Gastroesophageal sphincter (tissue), 4 donors: ENCODE measurements around the gene TNFRSF8. TPM values are rescaled to one million over a fixed set of nuclear protein-coding genes. Genes with fewer than 3 reads are reported as not detected.

Source experiments
- ATAC-seq: fragments of 150-250 bp; one replicate; pipeline ENCODE4 v1.9.1; 2016; ENCODE audit warnings: mild to moderate bottlenecking, moderate library complexity
- H3K27ac ChIP-seq, 4 donors: fragments of 200-600 bp; sonication (generic) in 3 of 4; 1 replicate in 3 of 4; 2 replicates in 1 of 4; pipeline ENCODE4 v1.5.1; 2016 to 2019
- H3K27me3 ChIP-seq: fragments of 200-600 bp; sonication (generic); one replicate; pipeline ENCODE4 v1.5.1; 2019
- H3K36me3 ChIP-seq, 2 donors: fragments of 200-600 bp; sonication (generic); one replicate each; pipeline ENCODE4 v1.5.1; 2019; ENCODE audit warnings: control low read depth in 1 of 2
- H3K4me1 ChIP-seq, 3 donors: fragments of 200-600 bp; sonication (generic); 1 replicate in 2 of 3; 2 replicates in 1 of 3; pipeline ENCODE4 v1.5.1; 2016 to 2019; ENCODE audit warnings: control low read depth in 2 of 3
- H3K4me3 ChIP-seq, 2 donors: fragments of 200-600 bp; sonication (generic); one replicate each; pipeline ENCODE4 v1.5.1; 2019; ENCODE audit warnings: mild to moderate bottlenecking in 1 of 2, moderate library complexity in 1 of 2
- H3K9me3 ChIP-seq, 3 donors: fragments of 200-600 bp; sonication (generic); one replicate each; pipeline ENCODE4 v1.5.1; 2017 to 2019; ENCODE audit warnings: control low read depth in 2 of 3
- EP300 ChIP-seq: sonication (generic); formaldehyde crosslinking; IDR thresholded peaks from one replicate; pipeline ENCODE4 v1.6.1; 2017; ENCODE audit warnings: antibody characterized with exemption, mild to moderate bottlenecking
- POLR2A ChIP-seq, 2 donors: fragments of 450-650 bp; IDR thresholded peaks; one replicate each; pipeline ENCODE4 v1.6.1; 2017; ENCODE audit warnings: antibody characterized with exemption in 2 of 2, mild to moderate bottlenecking in 2 of 2, moderate library complexity in 1 of 2
- POLR2AphosphoS5 ChIP-seq: sonication (generic); formaldehyde crosslinking; IDR thresholded peaks from one replicate; pipeline ENCODE4 v1.6.1; 2017; ENCODE audit warnings: antibody characterized with exemption
- WGBS, 2 donors: methylation state at CpG; one replicate each; pipeline ENCODE4 v1.1.5; 2018; ENCODE audit warnings: low coverage in 1 of 2; 5-methylcytosine and 5-hydroxymethylcytosine counted together
- total RNA-seq, 4 donors: library from RNA; depleted of rRNA; stranded (reverse); fragments of >200 nt; gene quantifications; one replicate each; pipeline ENCODE4 v1.1.0, GENCODE V29; 2016
- TF ChIP-seq, protein P1 (sequence below), 4 experiments: fragments of 200-600 bp in 2 of 4; fragments of 450-650 bp in 2 of 4; sonication (generic) in 1 of 4; IDR thresholded peaks; one replicate each; pipeline ENCODE4 v1.5.1; 2017 to 2019; ENCODE audit warnings: antibody characterized with exemption in 4 of 4, mild to moderate bottlenecking in 2 of 4, moderate library complexity in 2 of 4

Gene TNFRSF8
- total RNA-seq, 4 donors from 2014 or later, result 0.47 to 4.2 (median 1.4) TPM

DNA sequence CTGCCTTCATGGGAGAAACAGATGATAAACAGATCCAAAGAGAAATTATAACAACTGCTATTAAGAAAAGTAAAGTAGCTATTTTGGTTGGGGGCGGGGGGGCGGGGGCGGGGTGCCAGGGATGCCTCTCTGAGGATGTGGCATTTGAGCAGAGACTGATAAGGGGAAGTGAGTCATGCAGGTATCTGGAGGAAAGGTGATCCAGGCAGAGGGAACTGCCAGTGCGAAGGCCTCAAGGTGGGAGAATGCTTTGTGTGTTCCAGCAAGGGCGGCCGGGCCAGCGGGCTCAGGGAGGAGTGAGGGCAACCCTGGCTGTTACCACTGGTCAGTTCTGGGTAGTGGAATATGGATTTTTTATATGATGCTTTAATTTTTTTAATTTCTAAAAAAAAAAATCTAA is 96.7 kb downstream of the TNFRSF8 start:
- Histone ChIP-seq H3K4me1 (peaks cover 0 to 23% (median 9%) of the 10 kb centered on the region in 3 donors), H3K27ac (no peak overlapping the region), H3K27me3 (peaks cover 15% of the 10 kb centered on the region), H3K4me3 (no peak overlapping the region), H3K9me3 (no peaks in the 10 kb centered on the region), H3K36me3 (no peaks in the 10 kb centered on the region)
- no peak for ATAC-seq
- no peak for TF ChIP-seq EP300
- TF ChIP-seq POLR2A (IDR thresholded peaks at IDR 0.05), result no peak
- TF ChIP-seq, protein P1, sequence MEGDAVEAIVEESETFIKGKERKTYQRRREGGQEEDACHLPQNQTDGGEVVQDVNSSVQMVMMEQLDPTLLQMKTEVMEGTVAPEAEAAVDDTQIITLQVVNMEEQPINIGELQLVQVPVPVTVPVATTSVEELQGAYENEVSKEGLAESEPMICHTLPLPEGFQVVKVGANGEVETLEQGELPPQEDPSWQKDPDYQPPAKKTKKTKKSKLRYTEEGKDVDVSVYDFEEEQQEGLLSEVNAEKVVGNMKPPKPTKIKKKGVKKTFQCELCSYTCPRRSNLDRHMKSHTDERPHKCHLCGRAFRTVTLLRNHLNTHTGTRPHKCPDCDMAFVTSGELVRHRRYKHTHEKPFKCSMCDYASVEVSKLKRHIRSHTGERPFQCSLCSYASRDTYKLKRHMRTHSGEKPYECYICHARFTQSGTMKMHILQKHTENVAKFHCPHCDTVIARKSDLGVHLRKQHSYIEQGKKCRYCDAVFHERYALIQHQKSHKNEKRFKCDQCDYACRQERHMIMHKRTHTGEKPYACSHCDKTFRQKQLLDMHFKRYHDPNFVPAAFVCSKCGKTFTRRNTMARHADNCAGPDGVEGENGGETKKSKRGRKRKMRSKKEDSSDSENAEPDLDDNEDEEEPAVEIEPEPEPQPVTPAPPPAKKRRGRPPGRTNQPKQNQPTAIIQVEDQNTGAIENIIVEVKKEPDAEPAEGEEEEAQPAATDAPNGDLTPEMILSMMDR (IDR thresholded peaks at IDR 0.05), result no peak
- TF ChIP-seq POLR2AphosphoS5, result no peak
- WGBS, 2 donors, result 57% methylated on average over 6 of the region's 7 CpGs; no CpG with 5 or more reads in 1 of the 2 donors

DNA sequence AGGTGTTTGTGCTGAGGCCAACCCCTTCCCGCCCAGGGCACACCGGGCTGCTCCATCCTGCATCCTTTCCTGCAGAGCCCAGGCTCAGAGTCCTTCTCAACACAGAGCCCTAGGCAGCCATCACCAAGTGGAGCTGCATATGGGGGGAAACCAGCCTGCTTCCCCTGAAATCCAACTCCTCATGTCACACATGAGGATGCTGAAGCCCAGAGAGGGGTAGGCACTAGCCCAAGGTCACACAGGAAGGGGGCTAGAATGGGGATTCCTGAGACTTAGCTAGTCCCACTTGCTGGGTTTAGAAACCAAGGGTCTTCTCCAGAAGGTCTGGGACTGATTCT is 98.2 kb downstream of the TNFRSF8 start:
- Histone ChIP-seq H3K4me3 (no peak overlapping the region), H3K27me3 (peaks cover 8% of the 10 kb centered on the region), H3K4me1 (peaks cover 0 to 24% (median 9%) of the 10 kb centered on the region in 3 donors), H3K27ac (peak overlapping the region in 3 of 4 donors; percentile 56 to 71 (median 69)), H3K9me3 (no peaks in the 10 kb centered on the region), H3K36me3 (no peaks in the 10 kb centered on the region)
- no peak for ATAC-seq
- WGBS, 2 donors, result no CpG with 5 or more reads among the region's 2 CpGs
- no peak for TF ChIP-seq EP300
- no peak for TF ChIP-seq POLR2AphosphoS5
- TF ChIP-seq POLR2A (IDR thresholded peaks at IDR 0.05), result no peak
- TF ChIP-seq, protein P1 (IDR thresholded peaks at IDR 0.05), result no peak

DNA sequence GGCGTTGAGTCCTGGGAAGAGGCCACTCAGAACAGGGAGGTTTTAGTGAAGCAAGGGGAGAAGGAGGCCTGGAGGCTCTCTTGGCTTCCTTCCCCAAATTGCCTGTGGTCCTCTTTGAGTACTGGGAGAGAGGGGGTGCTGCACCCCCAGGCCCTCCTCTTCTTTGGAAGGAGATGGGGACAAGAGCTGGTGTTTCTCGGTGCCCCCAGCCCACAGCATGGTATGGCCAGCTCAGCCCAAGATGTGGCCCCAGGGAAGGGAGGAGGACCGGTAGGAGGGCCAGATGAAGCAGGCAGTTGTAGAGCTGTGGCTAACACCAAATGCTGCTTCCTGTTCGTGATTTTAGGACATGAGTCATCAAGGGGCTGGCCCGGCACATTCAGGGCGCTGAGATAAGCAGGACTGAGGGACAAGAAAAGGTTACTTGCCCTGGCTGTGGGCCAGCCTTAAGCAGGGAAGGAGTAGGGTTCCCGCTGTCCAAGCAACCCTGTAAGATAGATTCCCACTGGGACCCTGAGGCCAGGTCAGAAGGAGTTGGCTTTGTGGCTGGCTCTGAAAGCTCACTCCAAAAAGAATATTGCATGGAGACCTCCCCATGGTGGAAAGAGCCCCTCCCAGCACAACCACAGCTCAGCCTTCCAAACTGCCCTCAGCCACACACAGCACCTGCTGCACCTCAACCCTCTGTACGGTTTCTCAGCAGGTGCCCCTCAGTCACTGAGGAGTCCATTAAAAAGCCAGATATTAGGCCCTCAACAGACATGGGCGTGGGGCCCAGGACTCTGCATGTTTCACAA is 98.8 kb downstream of the TNFRSF8 start:
- Histone ChIP-seq H3K4me1 (peaks cover 0 to 30% (median 9%) of the 10 kb centered on the region in 3 donors), H3K4me3 (no peak overlapping the region), H3K27me3 (peaks cover 10% of the 10 kb centered on the region), H3K9me3 (no peaks in the 10 kb centered on the region), H3K27ac (peak overlapping the region in 3 of 4 donors; percentile 56 to 71 (median 69)), H3K36me3 (no peaks in the 10 kb centered on the region)
- WGBS, 2 donors, result 39 to 40% methylated on average over 1 to 2 of the region's 9 CpGs
- ATAC-seq, result peak; percentile 88
- TF ChIP-seq, protein P1 (IDR thresholded peaks at IDR 0.05), result no peak
- peak; percentile 70 for TF ChIP-seq POLR2AphosphoS5
- TF ChIP-seq POLR2A (IDR thresholded peaks at IDR 0.05), result no peak
- TF ChIP-seq EP300, result no peak

DNA sequence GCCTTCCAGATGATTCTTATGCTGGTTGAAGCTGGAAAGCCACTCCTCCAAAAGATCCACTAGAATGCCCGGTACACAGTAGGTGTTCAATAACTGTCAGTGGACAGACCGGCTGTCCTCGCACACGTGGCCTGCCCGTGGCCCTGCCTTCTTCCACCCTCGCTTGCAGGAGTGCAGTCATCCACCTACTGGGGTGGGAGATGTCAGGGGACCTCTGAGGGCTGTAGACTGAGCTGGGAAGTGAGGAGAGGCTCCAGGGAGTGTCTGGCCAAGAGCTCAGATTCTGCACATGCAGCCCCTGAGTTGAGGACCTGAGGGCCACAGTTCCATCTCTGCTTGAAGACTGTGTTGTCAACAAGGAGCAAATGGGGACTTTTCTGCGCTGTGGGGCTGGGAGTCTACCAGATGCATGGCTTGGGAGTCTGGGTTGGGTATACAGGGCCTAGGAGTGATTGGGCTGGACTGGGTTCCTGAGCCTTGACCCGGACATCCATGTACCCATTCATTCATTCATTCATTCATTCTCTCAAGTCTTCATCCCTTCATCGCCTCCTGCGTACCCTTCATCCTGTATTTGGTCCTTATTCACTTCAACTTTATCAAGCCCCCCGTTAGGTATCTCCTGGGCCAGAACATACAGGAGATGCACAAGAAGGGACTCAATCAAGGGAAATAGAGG is 99.5 kb downstream of the TNFRSF8 start:
- H3K4me1 ChIP-seq, result peaks cover 0 to 38% (median 9%) of the 10 kb centered on the region in 3 donors
- H3K9me3 ChIP-seq, result no peaks in the 10 kb centered on the region
- TF ChIP-seq, protein P1 (IDR thresholded peaks at IDR 0.05), result no peak
- TF ChIP-seq POLR2A (IDR thresholded peaks at IDR 0.05) (no peak), POLR2AphosphoS5 (no peak), EP300 (no peak)
- H3K4me3 ChIP-seq, result no peak overlapping the region
- peaks cover 18% of the 10 kb centered on the region for H3K27me3 ChIP-seq
- H3K36me3 ChIP-seq, result no peaks in the 10 kb centered on the region
- ATAC-seq, result no peak
- 84 to 98% methylated on average over 5 to 7 of the region's 11 CpGs for WGBS, 2 donors
- H3K27ac ChIP-seq, result peak overlapping the region in 3 of 4 donors; percentile 56 to 71 (median 69)
